HuH-7 (cell line): ENCODE data around the gene UGT1A7.
"Not testable (repeated sequence)": the region's sequence is repeated elsewhere in the genome, so short reads cannot be mapped to it uniquely, and the experiment has no call there.

Source experiments
- DNase-seq: peaks from one replicate; pipeline ENCODE4 v3.0.0; 2011; ENCODE audit warnings: low spot score

UGT1A7 gene

GRCh38 chr2:233680361-233681045 lies 1.2 kb upstream of the UGT1A7 start:
- no peak for DNase-seq

GRCh38 chr2:233684640-233685039 lies 2.9 kb downstream of the UGT1A7 start:
- DNase-seq = no peak

GRCh38 chr2:233686928-233687327 lies 5.2 kb downstream of the UGT1A7 start:
- DNase-seq = no peak

GRCh38 chr2:233688341-233688740 lies 6.6 kb downstream of the UGT1A7 start:
- DNase-seq = no peak

- DNase-seq = no peak
Measured at GRCh38 chr2:233689031-233689430, 7.3 kb downstream of the UGT1A7 start.

GRCh38 chr2:233689501-233689900 lies 7.8 kb downstream of the UGT1A7 start:
- no peak for DNase-seq

- no peak for DNase-seq
Measured at GRCh38 chr2:233690444-233690843, 8.7 kb downstream of the UGT1A7 start.

- DNase-seq = no peak
Measured at GRCh38 chr2:233691443-233692433, 10.0 kb downstream of the UGT1A7 start.

- DNase-seq = no peak
Measured at GRCh38 chr2:233692648-233693047, 10.9 kb downstream of the UGT1A7 start, which contains the start of gene UGT1A6. Gene UGT1A6 (plus strand): TSS chr2:233692890. CDS start chr2:233693005, 115 bp downstream.

- no peak for DNase-seq
Measured at GRCh38 chr2:233693963-233694362, 12.3 kb downstream of the UGT1A7 start.

GRCh38 chr2:233698740-233699139 lies 17.0 kb downstream of the UGT1A7 start:
- no peak for DNase-seq

- no peak for DNase-seq
Measured at GRCh38 chr2:233699424-233700027, 17.8 kb downstream of the UGT1A7 start.

- DNase-seq = peak; percentile 20
Measured at GRCh38 chr2:233700028-233700635, 18.4 kb downstream of the UGT1A7 start.

- not testable (repeated sequence) for DNase-seq
Measured at GRCh38 chr2:233700842-233701241, 19.1 kb downstream of the UGT1A7 start.

GRCh38 chr2:233702238-233702637 lies 20.5 kb downstream of the UGT1A7 start:
- DNase-seq = no peak

GRCh38 chr2:233705911-233706506 lies 24.3 kb downstream of the UGT1A7 start:
- no peak for DNase-seq

- DNase-seq = no peak
Measured at GRCh38 chr2:233706720-233707119, 25.0 kb downstream of the UGT1A7 start.

GRCh38 chr2:233707940-233708644 lies 26.4 kb downstream of the UGT1A7 start:
- no peak for DNase-seq

- DNase-seq = no peak
Measured at GRCh38 chr2:233708942-233709341, 27.2 kb downstream of the UGT1A7 start.

GRCh38 chr2:233711312-233712008 lies 29.8 kb downstream of the UGT1A7 start:
- peak; percentile 70 for DNase-seq
